Ishikawa (cell line): ENCODE results near the gene RUFY3.

Experiments used
- CEBPB ChIP-seq: IDR thresholded peaks from 2 replicates; pipeline ENCODE4 v1.6.1; 2012
- CREB1 ChIP-seq: IDR thresholded peaks from 2 replicates; pipeline ENCODE4 v1.6.1; 2012; ENCODE audit warnings: low read depth
- EGR1 ChIP-seq: IDR thresholded peaks from 2 replicates; pipeline ENCODE4 v1.6.1; 2012
- EP300 ChIP-seq: IDR thresholded peaks from 2 replicates; pipeline ENCODE4 v1.6.1; 2012; ENCODE audit warnings: borderline replicate concordance
- FOXM1 ChIP-seq: IDR thresholded peaks from 2 replicates; pipeline ENCODE4 v1.6.1; 2012; ENCODE audit warnings: low read depth, borderline replicate concordance
- MAX ChIP-seq: IDR thresholded peaks from 2 replicates; pipeline ENCODE4 v1.6.1; 2012
- NFIC ChIP-seq: IDR thresholded peaks from 2 replicates; pipeline ENCODE4 v1.6.1; 2012
- RAD21 ChIP-seq: IDR thresholded peaks from 2 replicates; pipeline ENCODE4 v1.6.1; 2012; ENCODE audit warnings: low read depth
- REST ChIP-seq: IDR thresholded peaks from 2 replicates; pipeline ENCODE4 v1.6.1; 2012; ENCODE audit warnings: low read depth, mild to moderate bottlenecking
- TAF1 ChIP-seq: IDR thresholded peaks from 2 replicates; pipeline ENCODE4 v1.6.1; 2012; ENCODE audit warnings: low read depth, mild to moderate bottlenecking
- TCF12 ChIP-seq: IDR thresholded peaks from 2 replicates; pipeline ENCODE4 v1.6.1; 2012; ENCODE audit warnings: low read depth
- TEAD4 ChIP-seq: IDR thresholded peaks from 2 replicates; pipeline ENCODE4 v1.6.1; 2012
- USF1 ChIP-seq: IDR thresholded peaks from 2 replicates; pipeline ENCODE4 v1.6.1; 2012
- YY1 ChIP-seq: IDR thresholded peaks from 2 replicates; pipeline ENCODE4 v1.6.1; 2012; ENCODE audit warnings: low read depth
- ZBTB7A ChIP-seq: IDR thresholded peaks from 2 replicates; pipeline ENCODE4 v1.6.1; 2012; ENCODE audit warnings: low read depth

The RUFY3 gene

GRCh38 chr4:70778888-70779422 lies 57.2 kb downstream of the RUFY3 start:
- TF ChIP-seq TAF1 (no peak), CEBPB (no peak), EGR1 (no peak), TEAD4 (no peak), YY1 (no peak), REST (no peak), NFIC (no peak), RAD21 (no peak)

GRCh38 chr4:70783096-70783495 lies 61.3 kb downstream of the RUFY3 start:
- no peak for TF ChIP-seq EP300
- no peak for TF ChIP-seq TAF1
- TF ChIP-seq CEBPB: no peak
- no peak for TF ChIP-seq CREB1
- TF ChIP-seq YY1: no peak
- TF ChIP-seq TEAD4: no peak
- TF ChIP-seq TCF12: no peak
- no peak for TF ChIP-seq USF1
- TF ChIP-seq EGR1: no peak

- no peak for TF ChIP-seq MAX
- TF ChIP-seq NFIC: no peak
- TF ChIP-seq RAD21: no peak
- TF ChIP-seq CREB1: no peak
Observed at GRCh38 chr4:70787496-70787895, 65.7 kb downstream of the RUFY3 start.

- TF ChIP-seq FOXM1 (no peak), TEAD4 (no peak), EP300 (no peak), USF1 (no peak), TAF1 (no peak), REST (no peak), NFIC (no peak), CREB1 (no peak), EGR1 (no peak), CEBPB (no peak), MAX (no peak), YY1 (no peak), ZBTB7A (no peak), RAD21 (no peak), TCF12 (no peak)
Observed at GRCh38 chr4:70788733-70789132, 67.0 kb downstream of the RUFY3 start.

- no peak for TF ChIP-seq TEAD4
- no peak for TF ChIP-seq CREB1
- no peak for TF ChIP-seq TAF1
- TF ChIP-seq FOXM1: no peak
- TF ChIP-seq CEBPB: no peak
- no peak for TF ChIP-seq MAX
- no peak for TF ChIP-seq NFIC
- no peak for TF ChIP-seq REST
- TF ChIP-seq YY1: no peak
- no peak for TF ChIP-seq RAD21
- TF ChIP-seq USF1: no peak
Observed at GRCh38 chr4:70793626-70794025, 71.9 kb downstream of the RUFY3 start.
